ENCODE measurements around the gene PSMC2. TPM values are rescaled to one million over a fixed set of nuclear protein-coding genes. Genes with fewer than 3 reads are reported as not detected.

The PSMC2 gene
- total RNA-seq, 1 donor from 2014 or later = 86.5 TPM

DNA sequence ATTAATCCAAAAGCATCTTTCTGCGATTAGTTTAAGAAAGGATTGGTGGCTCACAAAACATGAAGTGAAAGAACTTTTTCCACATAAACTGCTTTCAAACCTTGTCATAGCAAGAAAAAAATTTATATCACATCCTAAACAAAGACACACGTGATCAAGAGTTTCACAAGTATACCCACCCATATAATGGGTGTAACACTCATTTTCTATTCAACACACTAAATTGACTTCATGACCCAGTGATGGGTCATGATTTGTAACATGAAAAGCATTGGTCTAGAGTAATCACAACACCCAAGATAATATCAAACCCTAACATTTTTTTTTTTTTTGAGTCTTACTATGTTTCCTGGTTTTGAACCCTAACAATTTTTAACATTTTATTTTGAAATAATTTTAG, 32.6 kb upstream of the PSMC2 start:
- peaks cover 48% of the 10 kb centered on the region for H3K36me3 Mint-ChIP-seq
- DNase-seq (ENCODE audit: low spot score in 2 of 2, unreplicated experiment in 2 of 2) = no peak
- TF ChIP-seq, protein P1, sequence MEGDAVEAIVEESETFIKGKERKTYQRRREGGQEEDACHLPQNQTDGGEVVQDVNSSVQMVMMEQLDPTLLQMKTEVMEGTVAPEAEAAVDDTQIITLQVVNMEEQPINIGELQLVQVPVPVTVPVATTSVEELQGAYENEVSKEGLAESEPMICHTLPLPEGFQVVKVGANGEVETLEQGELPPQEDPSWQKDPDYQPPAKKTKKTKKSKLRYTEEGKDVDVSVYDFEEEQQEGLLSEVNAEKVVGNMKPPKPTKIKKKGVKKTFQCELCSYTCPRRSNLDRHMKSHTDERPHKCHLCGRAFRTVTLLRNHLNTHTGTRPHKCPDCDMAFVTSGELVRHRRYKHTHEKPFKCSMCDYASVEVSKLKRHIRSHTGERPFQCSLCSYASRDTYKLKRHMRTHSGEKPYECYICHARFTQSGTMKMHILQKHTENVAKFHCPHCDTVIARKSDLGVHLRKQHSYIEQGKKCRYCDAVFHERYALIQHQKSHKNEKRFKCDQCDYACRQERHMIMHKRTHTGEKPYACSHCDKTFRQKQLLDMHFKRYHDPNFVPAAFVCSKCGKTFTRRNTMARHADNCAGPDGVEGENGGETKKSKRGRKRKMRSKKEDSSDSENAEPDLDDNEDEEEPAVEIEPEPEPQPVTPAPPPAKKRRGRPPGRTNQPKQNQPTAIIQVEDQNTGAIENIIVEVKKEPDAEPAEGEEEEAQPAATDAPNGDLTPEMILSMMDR (IDR thresholded peaks at IDR 0.05; ENCODE audit: unreplicated experiment) = no peak
- no peaks in the 10 kb centered on the region for H3K9me3 Mint-ChIP-seq
- H3K27ac Mint-ChIP-seq = no peak overlapping the region
- no peak overlapping the region for H3K4me3 Mint-ChIP-seq
- H3K4me1 Mint-ChIP-seq = no peaks in the 10 kb centered on the region
- no peaks in the 10 kb centered on the region for H3K27me3 Mint-ChIP-seq (ENCODE audit: low read depth)

GRCh38 chr7:103316380-103316941, 31.0 kb upstream of the PSMC2 start:
- H3K4me3 Mint-ChIP-seq = no peak overlapping the region
- H3K4me1 Mint-ChIP-seq = no peaks in the 10 kb centered on the region
- DNase-seq (ENCODE audit: low spot score in 2 of 2, unreplicated experiment in 2 of 2) = no peak
- H3K27me3 Mint-ChIP-seq (ENCODE audit: low read depth) = no peaks in the 10 kb centered on the region
- no peak overlapping the region for H3K27ac Mint-ChIP-seq
- TF ChIP-seq, protein P1 (IDR thresholded peaks at IDR 0.05; ENCODE audit: unreplicated experiment) = no peak
- H3K36me3 Mint-ChIP-seq = peaks cover 46% of the 10 kb centered on the region
- H3K9me3 Mint-ChIP-seq = no peaks in the 10 kb centered on the region

GRCh38 chr7:103317009-103317408, 30.4 kb upstream of the PSMC2 start:
- Mint-ChIP-seq H3K4me1 (no peaks in the 10 kb centered on the region), H3K27ac (no peak overlapping the region), H3K4me3 (no peak overlapping the region), H3K36me3 (peaks cover 44% of the 10 kb centered on the region), H3K27me3 (ENCODE audit: low read depth) (no peaks in the 10 kb centered on the region), H3K9me3 (no peaks in the 10 kb centered on the region)
- DNase-seq (ENCODE audit: low spot score in 2 of 2, unreplicated experiment in 2 of 2) = no peak
- TF ChIP-seq, protein P1 (IDR thresholded peaks at IDR 0.05; ENCODE audit: unreplicated experiment) = no peak

DNA sequence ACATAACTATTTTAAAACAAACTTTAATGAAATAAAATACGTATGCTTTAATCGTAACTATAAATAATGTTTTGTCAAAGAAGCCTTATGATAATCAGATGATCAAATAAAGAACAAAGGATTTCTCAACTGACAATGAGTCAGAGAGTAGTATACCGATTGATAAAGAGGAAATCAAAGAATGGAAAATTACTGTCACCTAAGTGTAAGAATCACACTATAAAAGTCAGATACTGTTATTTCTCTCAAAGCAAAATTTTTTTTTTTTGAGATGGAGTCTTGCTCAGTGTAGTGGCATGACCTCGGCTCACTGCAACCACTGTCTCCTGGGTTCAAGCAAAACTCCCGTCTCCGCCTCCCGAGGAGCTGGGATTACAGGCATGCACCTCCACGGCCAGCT, 21.7 kb upstream of the PSMC2 start:
- no peak overlapping the region for H3K27ac Mint-ChIP-seq
- H3K4me3 Mint-ChIP-seq = no peak overlapping the region
- peaks cover 22% of the 10 kb centered on the region for H3K36me3 Mint-ChIP-seq

GRCh38 chr7:103336761-103337160, 10.7 kb upstream of the PSMC2 start:
- no peak for DNase-seq (ENCODE audit: low spot score in 2 of 2, unreplicated experiment in 2 of 2)
- TF ChIP-seq, protein P1 (IDR thresholded peaks at IDR 0.05; ENCODE audit: unreplicated experiment) = no peak
- Mint-ChIP-seq H3K4me3 (no peak overlapping the region), H3K27ac (no peak overlapping the region), H3K27me3 (ENCODE audit: low read depth) (no peaks in the 10 kb centered on the region), H3K9me3 (peaks cover 6% of the 10 kb centered on the region), H3K36me3 (peaks cover 42% of the 10 kb centered on the region), H3K4me1 (no peaks in the 10 kb centered on the region)

More for the DNA sequence above, 21.7 kb upstream of the PSMC2 start:
- TF ChIP-seq, protein P1 (IDR thresholded peaks at IDR 0.05; ENCODE audit: unreplicated experiment) = no peak
- Mint-ChIP-seq H3K9me3 (no peaks in the 10 kb centered on the region), H3K4me1 (no peaks in the 10 kb centered on the region), H3K27me3 (ENCODE audit: low read depth) (no peaks in the 10 kb centered on the region)
- DNase-seq (ENCODE audit: low spot score in 2 of 2, unreplicated experiment in 2 of 2) = no peak

- Mint-ChIP-seq H3K36me3 (peaks cover 33% of the 10 kb centered on the region), H3K4me3 (no peak overlapping the region), H3K4me1 (peaks cover 3% of the 10 kb centered on the region), H3K9me3 (no peaks in the 10 kb centered on the region), H3K27ac (no peak overlapping the region), H3K27me3 (ENCODE audit: low read depth) (no peaks in the 10 kb centered on the region)
- TF ChIP-seq, protein P1 (IDR thresholded peaks at IDR 0.05; ENCODE audit: unreplicated experiment) = no peak
- DNase-seq (ENCODE audit: low spot score in 2 of 2, unreplicated experiment in 2 of 2) = no peak
Measured at GRCh38 chr7:103338864-103339263, 8.6 kb upstream of the PSMC2 start.

All from mesothelial cell of epicardium (in vitro differentiated cells).